Measurements from ENCODE around the gene SMPX.
A peak's percentile ranks its signal among the peaks of the same experiment; 100 is the strongest.

The SMPX gene

GRCh38 chrX:21741869-21742701 lies 15.8 kb downstream of the SMPX start:
- no peak for DNase-seq

GRCh38 chrX:21741364-21741763 lies 16.6 kb downstream of the SMPX start:
- no peak for DNase-seq

- DNase-seq: no peak
Measured at GRCh38 chrX:21740329-21741274, 17.3 kb downstream of the SMPX start.

GRCh38 chrX:21738950-21739287 lies 19.0 kb downstream of the SMPX start:
- no peak for DNase-seq

- DNase-seq: no peak
Measured at GRCh38 chrX:21738210-21738949, 19.5 kb downstream of the SMPX start.

- DNase-seq: no peak
Measured at GRCh38 chrX:21735768-21736127, 22.2 kb downstream of the SMPX start.

GRCh38 chrX:21735038-21735767 lies 22.7 kb downstream of the SMPX start:
- no peak for DNase-seq

GRCh38 chrX:21734175-21734574 lies 23.7 kb downstream of the SMPX start:
- DNase-seq: no peak

GRCh38 chrX:21733705-21734104 lies 24.2 kb downstream of the SMPX start:
- no peak for DNase-seq

- no peak for DNase-seq
Measured at GRCh38 chrX:21730026-21730425, 27.9 kb downstream of the SMPX start.

GRCh38 chrX:21728276-21728968 lies 29.5 kb downstream of the SMPX start:
- no peak for DNase-seq

- DNase-seq: no peak
Measured at GRCh38 chrX:21725916-21726315, 32.0 kb downstream of the SMPX start.

GRCh38 chrX:21725496-21725895 lies 32.4 kb downstream of the SMPX start:
- peak; percentile 1 for DNase-seq

GRCh38 chrX:21723814-21724213 lies 34.1 kb downstream of the SMPX start:
- DNase-seq: no peak

GRCh38 chrX:21723084-21723483 lies 34.8 kb downstream of the SMPX start:
- DNase-seq: no peak

GRCh38 chrX:21721195-21721594 lies 36.7 kb downstream of the SMPX start:
- no peak for DNase-seq

GRCh38 chrX:21718575-21718974 lies 39.3 kb downstream of the SMPX start:
- no peak for DNase-seq

- DNase-seq: no peak
Measured at GRCh38 chrX:21717802-21718201, 40.1 kb downstream of the SMPX start.

GRCh38 chrX:21715825-21716224 lies 42.1 kb downstream of the SMPX start:
- DNase-seq: no peak

GRCh38 chrX:21715337-21715736 lies 42.6 kb downstream of the SMPX start:
- no peak for DNase-seq

- no peak for DNase-seq
Measured at GRCh38 chrX:21711848-21712197, 46.1 kb downstream of the SMPX start.

Data from CD4-positive, alpha-beta T cell treated with Interleukin-17A for 1 hour (primary cell).